COR-L47 (cell line): Measurements from ENCODE around the gene RBBP9.
"Not testable (repeated sequence)": the region's sequence is repeated elsewhere in the genome, so short reads cannot be mapped to it uniquely, and the experiment has no call there.

Source experiments
- DNase-seq: peaks from one replicate; lab custom pipeline; 2025; lab: John Stamatoyannopoulos, UW

RBBP9 gene

GRCh38 chr20:18504479-18505060 lies 7.5 kb upstream of the RBBP9 start:
- no peak for DNase-seq

GRCh38 chr20:18501672-18502071 lies 4.6 kb upstream of the RBBP9 start:
- DNase-seq, result not testable (repeated sequence)

- no peak for DNase-seq
Measured at GRCh38 chr20:18497603-18498002, 578 bp upstream of the RBBP9 start.

DNA sequence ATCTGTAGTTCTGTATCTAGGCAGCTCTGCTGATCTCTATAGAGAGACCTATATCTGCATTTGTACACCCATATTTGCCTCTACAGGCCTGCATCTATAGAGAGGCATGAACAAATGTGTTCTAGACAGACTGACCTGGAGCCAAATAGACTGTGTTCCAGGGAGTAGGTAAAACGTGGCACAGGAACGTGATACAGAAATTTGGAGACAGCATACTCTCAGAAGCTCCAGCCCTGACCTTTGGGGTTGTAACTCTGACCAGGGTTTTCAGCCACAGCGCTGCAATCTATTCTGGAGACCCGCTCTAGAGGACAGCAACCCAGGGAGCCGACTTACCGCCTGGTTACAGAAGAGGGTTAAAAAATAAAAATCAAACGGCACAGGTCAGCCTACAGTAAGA lies 983 bp downstream of the RBBP9 start:
- DNase-seq, result no peak

- DNase-seq, result no peak
Measured at GRCh38 chr20:18488301-18488700, 8.7 kb downstream of the RBBP9 start.

DNA sequence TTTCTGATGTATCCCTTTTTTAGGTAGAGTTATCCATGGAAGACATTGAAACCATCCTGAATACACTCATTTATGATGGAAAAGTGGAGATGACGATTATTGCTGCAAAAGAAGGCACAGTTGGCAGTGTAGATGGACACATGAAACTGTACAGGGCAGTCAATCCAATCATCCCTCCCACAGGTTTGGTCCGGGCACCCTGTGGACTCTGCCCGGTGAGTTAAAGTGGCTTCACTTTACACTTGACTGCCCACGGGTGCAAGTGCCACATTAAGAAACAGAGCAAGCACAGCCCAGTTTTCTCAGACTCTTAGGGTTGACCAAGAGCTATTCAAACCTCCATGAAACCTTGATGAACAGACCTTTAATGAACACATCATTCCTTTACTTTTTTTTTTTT lies 15.4 kb downstream of the RBBP9 start:
- DNase-seq, result no peak

- no peak for DNase-seq
Measured at GRCh38 chr20:18477821-18478220, 19.2 kb downstream of the RBBP9 start.

DNA sequence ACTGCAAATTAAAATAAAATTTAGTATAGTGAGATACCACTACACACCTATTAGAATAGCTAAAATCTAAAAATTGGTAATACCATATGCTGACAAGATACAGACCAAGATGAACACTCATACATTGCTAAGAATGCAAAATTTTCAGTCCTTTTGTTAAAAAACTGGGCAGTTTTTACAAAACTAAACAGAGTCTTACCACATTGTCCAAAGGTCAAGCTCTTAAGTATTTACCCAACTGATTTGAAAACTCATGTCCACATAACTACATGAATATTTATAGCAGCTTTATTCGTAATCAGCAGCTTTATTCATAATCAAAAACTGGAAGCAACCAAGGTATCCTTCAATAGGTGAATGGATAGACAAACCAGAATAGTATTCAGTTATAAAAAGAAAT lies 19.8 kb downstream of the RBBP9 start:
- no peak for DNase-seq

GRCh38 chr20:18466894-18467730 lies 29.9 kb downstream of the RBBP9 start, which contains the start of the genes DZANK1 and POLR3F:
Gene DZANK1 (minus strand): TSS chr20:18467030. CDS start chr20:18465358, 1,672 bp downstream.
Gene POLR3F (plus strand): TSS chr20:18467390. CDS start chr20:18467507, 117 bp downstream.
- peak; percentile 95 for DNase-seq

DNA sequence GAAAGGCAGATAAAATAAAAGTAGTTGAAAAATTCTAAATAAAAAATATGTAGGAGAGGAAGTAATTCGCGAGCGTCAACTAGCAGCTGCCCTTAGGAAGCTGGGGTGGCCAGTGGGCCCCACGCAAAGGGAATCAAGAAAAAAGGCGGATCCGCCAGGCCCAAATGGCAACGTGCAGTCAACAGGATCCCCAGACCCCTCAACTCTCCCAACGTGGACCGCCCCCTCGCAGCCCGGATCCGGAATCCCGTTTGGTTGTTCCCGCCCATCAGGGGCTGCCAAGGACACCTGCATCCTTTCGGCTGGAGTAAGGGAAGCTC lies 30.5 kb downstream of the RBBP9 start:
- peak; percentile 82 for DNase-seq

DNA sequence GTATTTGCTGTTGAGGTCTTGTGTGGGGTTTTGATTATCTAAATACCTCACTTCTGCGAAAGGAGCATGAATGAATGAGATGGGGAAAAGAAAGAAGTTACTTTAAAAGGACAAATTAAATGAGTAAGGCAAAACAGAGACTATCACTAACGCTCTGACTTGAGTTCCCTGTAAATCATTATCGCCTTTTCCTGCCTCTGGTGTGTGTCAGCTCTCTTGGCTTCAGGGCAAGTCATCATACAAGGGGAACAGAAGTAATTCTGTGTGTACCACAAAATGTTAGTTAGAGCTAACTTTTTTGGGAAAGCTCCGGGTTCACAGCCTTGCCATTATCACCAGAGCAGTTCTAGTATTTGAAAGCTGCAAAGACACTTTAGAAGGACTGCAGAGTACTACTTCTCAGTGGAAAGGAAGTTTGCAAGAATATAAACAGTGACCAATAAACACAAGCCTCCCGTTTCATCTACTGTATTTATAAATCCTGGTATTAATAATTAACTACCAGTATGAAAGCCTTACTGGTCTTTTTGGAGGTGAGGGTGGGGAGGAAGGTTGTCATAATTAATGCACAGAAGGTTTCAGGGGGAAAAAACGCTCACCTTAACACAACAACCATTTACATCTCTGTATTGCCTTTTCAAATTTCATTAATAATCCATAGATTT lies 31.4 kb downstream of the RBBP9 start:
- DNase-seq, result no peak

- DNase-seq, result no peak
Measured at GRCh38 chr20:18456600-18456999, 40.4 kb downstream of the RBBP9 start.

GRCh38 chr20:18443886-18444285 lies 53.1 kb downstream of the RBBP9 start:
- no peak for DNase-seq

GRCh38 chr20:18440403-18440802 lies 56.6 kb downstream of the RBBP9 start:
- no peak for DNase-seq

GRCh38 chr20:18436847-18437246 lies 60.2 kb downstream of the RBBP9 start:
- no peak for DNase-seq
